ENCODE results near the gene NDUFS8. TPM values are rescaled to one million over a fixed set of nuclear protein-coding genes. Genes with fewer than 3 reads are reported as not detected.

NDUFS8 gene
- total RNA-seq, 1 experiment from 2014 or later, result 221 TPM

DNA sequence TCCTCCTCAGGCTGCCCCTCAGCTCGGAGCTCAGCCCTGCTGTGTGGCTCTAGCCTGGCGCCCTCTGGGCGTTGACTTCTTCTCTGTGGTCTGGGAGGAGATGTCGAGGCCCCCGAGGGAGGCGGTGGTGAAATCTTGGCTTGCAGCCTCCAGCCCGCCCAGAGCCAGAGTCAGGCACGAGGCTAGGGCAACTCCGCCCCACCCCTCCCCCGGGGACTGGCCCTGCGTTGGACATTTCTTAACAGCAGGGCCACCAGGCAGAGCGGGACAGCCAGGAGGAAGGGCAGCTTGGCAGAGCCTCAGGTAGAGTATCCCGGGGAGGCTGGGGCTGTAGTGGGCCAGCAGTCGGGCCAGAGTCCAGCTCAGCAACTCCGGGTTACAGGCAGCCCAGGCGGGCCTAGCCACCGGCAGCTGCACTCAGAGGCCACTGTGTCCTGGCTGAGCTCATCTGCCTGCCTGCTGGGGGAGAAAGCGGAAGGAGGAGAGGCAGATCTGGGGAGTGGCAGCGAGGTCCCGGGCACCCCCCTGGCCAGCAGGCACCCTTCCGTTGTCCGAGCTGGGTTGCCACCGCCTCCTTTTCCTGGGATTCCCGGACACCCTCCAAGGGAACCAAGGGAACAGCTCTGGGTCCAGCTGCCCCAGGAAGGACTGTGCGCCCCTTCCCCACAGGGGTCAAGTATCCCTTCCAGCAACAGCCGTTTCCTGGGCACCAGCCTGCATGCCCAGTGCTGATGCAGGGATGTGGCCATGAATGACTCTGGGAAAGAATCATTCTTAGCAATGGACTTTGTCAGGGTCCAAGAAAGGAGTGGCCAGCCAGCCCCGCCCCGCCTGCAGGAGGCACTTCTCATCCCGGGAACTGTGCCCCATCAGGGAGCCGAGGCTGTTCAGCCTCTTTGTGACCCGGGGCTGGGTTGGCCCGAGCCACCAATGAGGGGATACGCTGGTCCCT is 20.1 kb upstream of the NDUFS8 start, which contains the start of gene ALDH3B1:
TSS of gene ALDH3B1 (plus strand) at position 238 of the 952 bp plus-strand sequence. CDS start 4,971 bp downstream, outside the sequence.
- H3K9me3 Mint-ChIP-seq, result no peaks in the 10 kb centered on the region
- no peak within 1 kb of the TSS for H3K4me3 Mint-ChIP-seq
- no peaks in the 10 kb centered on the region for H3K36me3 Mint-ChIP-seq
- peaks cover 19% of the 10 kb centered on the region for H3K4me1 Mint-ChIP-seq
- ATAC-seq (peak; percentile 66), DNase-seq (ENCODE audit: low spot score) (peak; percentile 53)
- ChIA-PET CTCF (interaction anchor here (0.7 to 2.7 kb wide), 12 partner anchors 9 to 199 kb away, joined by 3 to 12 read pairs (median 4); partner anchors contain the start of gene TCIRG1), POLR2A (interaction anchor here (0.6 to 1.2 kb wide), 2 partner anchors 14 to 694 kb away, joined by 5 to 6 read pairs; no protein-coding TSS in a partner anchor)
- H3K27ac Mint-ChIP-seq, result peak within 1 kb of the TSS; percentile 60; the same call in 1 of the 2 replicates
- no peaks in the 10 kb centered on the region for H3K27me3 Mint-ChIP-seq (ENCODE audit: low read depth)
- no peak for TF ChIP-seq MYBL2 (CRISPR knock-in tag; IDR thresholded peaks at IDR 0.05)
- TF ChIP-seq, protein P1, sequence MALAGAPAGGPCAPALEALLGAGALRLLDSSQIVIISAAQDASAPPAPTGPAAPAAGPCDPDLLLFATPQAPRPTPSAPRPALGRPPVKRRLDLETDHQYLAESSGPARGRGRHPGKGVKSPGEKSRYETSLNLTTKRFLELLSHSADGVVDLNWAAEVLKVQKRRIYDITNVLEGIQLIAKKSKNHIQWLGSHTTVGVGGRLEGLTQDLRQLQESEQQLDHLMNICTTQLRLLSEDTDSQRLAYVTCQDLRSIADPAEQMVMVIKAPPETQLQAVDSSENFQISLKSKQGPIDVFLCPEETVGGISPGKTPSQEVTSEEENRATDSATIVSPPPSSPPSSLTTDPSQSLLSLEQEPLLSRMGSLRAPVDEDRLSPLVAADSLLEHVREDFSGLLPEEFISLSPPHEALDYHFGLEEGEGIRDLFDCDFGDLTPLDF (CRISPR knock-in tag; IDR thresholded peaks at IDR 0.05), result no peak
- no peak for TF ChIP-seq CREB1 (CRISPR knock-in tag; IDR thresholded peaks at IDR 0.05)
- TF ChIP-seq, protein P2, sequence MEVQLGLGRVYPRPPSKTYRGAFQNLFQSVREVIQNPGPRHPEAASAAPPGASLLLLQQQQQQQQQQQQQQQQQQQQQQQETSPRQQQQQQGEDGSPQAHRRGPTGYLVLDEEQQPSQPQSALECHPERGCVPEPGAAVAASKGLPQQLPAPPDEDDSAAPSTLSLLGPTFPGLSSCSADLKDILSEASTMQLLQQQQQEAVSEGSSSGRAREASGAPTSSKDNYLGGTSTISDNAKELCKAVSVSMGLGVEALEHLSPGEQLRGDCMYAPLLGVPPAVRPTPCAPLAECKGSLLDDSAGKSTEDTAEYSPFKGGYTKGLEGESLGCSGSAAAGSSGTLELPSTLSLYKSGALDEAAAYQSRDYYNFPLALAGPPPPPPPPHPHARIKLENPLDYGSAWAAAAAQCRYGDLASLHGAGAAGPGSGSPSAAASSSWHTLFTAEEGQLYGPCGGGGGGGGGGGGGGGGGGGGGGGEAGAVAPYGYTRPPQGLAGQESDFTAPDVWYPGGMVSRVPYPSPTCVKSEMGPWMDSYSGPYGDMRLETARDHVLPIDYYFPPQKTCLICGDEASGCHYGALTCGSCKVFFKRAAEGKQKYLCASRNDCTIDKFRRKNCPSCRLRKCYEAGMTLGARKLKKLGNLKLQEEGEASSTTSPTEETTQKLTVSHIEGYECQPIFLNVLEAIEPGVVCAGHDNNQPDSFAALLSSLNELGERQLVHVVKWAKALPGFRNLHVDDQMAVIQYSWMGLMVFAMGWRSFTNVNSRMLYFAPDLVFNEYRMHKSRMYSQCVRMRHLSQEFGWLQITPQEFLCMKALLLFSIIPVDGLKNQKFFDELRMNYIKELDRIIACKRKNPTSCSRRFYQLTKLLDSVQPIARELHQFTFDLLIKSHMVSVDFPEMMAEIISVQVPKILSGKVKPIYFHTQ (CRISPR knock-in tag; IDR thresholded peaks at IDR 0.05), result no peak
- TF ChIP-seq, protein P3, sequence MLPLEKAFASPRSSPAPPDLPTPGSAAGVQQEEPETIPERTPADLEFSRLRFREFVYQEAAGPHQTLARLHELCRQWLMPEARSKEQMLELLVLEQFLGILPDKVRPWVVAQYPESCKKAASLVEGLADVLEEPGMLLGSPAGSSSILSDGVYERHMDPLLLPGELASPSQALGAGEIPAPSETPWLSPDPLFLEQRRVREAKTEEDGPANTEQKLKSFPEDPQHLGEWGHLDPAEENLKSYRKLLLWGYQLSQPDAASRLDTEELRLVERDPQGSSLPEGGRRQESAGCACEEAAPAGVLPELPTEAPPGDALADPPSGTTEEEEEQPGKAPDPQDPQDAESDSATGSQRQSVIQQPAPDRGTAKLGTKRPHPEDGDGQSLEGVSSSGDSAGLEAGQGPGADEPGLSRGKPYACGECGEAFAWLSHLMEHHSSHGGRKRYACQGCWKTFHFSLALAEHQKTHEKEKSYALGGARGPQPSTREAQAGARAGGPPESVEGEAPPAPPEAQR (CRISPR knock-in tag; IDR thresholded peaks at IDR 0.05), result no peak
- no peak for TF ChIP-seq RELA (CRISPR knock-in tag; IDR thresholded peaks at IDR 0.05; ENCODE audit: borderline replicate concordance)
- TF ChIP-seq NR1H2 (CRISPR knock-in tag; IDR thresholded peaks at IDR 0.05), result no peak
- no peak for TF ChIP-seq NFYB (CRISPR knock-in tag; conservative IDR thresholded peaks at IDR 0.05; ENCODE audit: low read depth)
- TF ChIP-seq, protein P4, sequence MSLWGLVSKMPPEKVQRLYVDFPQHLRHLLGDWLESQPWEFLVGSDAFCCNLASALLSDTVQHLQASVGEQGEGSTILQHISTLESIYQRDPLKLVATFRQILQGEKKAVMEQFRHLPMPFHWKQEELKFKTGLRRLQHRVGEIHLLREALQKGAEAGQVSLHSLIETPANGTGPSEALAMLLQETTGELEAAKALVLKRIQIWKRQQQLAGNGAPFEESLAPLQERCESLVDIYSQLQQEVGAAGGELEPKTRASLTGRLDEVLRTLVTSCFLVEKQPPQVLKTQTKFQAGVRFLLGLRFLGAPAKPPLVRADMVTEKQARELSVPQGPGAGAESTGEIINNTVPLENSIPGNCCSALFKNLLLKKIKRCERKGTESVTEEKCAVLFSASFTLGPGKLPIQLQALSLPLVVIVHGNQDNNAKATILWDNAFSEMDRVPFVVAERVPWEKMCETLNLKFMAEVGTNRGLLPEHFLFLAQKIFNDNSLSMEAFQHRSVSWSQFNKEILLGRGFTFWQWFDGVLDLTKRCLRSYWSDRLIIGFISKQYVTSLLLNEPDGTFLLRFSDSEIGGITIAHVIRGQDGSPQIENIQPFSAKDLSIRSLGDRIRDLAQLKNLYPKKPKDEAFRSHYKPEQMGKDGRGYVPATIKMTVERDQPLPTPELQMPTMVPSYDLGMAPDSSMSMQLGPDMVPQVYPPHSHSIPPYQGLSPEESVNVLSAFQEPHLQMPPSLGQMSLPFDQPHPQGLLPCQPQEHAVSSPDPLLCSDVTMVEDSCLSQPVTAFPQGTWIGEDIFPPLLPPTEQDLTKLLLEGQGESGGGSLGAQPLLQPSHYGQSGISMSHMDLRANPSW (CRISPR knock-in tag; conservative IDR thresholded peaks at IDR 0.05; ENCODE audit: low read depth), result no peak
- TF ChIP-seq FOXK1 (CRISPR knock-in tag; IDR thresholded peaks at IDR 0.05), result no peak
- TF ChIP-seq CBFB (CRISPR knock-in tag; IDR thresholded peaks at IDR 0.05; ENCODE audit: low read depth), result no peak
- TF ChIP-seq, protein P5, sequence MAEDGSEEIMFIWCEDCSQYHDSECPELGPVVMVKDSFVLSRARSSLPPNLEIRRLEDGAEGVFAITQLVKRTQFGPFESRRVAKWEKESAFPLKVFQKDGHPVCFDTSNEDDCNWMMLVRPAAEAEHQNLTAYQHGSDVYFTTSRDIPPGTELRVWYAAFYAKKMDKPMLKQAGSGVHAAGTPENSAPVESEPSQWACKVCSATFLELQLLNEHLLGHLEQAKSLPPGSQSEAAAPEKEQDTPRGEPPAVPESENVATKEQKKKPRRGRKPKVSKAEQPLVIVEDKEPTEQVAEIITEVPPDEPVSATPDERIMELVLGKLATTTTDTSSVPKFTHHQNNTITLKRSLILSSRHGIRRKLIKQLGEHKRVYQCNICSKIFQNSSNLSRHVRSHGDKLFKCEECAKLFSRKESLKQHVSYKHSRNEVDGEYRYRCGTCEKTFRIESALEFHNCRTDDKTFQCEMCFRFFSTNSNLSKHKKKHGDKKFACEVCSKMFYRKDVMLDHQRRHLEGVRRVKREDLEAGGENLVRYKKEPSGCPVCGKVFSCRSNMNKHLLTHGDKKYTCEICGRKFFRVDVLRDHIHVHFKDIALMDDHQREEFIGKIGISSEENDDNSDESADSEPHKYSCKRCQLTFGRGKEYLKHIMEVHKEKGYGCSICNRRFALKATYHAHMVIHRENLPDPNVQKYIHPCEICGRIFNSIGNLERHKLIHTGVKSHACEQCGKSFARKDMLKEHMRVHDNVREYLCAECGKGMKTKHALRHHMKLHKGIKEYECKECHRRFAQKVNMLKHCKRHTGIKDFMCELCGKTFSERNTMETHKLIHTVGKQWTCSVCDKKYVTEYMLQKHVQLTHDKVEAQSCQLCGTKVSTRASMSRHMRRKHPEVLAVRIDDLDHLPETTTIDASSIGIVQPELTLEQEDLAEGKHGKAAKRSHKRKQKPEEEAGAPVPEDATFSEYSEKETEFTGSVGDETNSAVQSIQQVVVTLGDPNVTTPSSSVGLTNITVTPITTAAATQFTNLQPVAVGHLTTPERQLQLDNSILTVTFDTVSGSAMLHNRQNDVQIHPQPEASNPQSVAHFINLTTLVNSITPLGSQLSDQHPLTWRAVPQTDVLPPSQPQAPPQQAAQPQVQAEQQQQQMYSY (CRISPR knock-in tag; IDR thresholded peaks at IDR 0.05), result no peak
- TF ChIP-seq, protein P6, sequence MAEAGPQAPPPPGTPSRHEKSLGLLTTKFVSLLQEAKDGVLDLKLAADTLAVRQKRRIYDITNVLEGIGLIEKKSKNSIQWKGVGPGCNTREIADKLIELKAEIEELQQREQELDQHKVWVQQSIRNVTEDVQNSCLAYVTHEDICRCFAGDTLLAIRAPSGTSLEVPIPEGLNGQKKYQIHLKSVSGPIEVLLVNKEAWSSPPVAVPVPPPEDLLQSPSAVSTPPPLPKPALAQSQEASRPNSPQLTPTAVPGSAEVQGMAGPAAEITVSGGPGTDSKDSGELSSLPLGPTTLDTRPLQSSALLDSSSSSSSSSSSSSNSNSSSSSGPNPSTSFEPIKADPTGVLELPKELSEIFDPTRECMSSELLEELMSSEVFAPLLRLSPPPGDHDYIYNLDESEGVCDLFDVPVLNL (CRISPR knock-in tag; IDR thresholded peaks at IDR 0.05; ENCODE audit: borderline replicate concordance, low read depth), result no peak
- TF ChIP-seq, protein P7, sequence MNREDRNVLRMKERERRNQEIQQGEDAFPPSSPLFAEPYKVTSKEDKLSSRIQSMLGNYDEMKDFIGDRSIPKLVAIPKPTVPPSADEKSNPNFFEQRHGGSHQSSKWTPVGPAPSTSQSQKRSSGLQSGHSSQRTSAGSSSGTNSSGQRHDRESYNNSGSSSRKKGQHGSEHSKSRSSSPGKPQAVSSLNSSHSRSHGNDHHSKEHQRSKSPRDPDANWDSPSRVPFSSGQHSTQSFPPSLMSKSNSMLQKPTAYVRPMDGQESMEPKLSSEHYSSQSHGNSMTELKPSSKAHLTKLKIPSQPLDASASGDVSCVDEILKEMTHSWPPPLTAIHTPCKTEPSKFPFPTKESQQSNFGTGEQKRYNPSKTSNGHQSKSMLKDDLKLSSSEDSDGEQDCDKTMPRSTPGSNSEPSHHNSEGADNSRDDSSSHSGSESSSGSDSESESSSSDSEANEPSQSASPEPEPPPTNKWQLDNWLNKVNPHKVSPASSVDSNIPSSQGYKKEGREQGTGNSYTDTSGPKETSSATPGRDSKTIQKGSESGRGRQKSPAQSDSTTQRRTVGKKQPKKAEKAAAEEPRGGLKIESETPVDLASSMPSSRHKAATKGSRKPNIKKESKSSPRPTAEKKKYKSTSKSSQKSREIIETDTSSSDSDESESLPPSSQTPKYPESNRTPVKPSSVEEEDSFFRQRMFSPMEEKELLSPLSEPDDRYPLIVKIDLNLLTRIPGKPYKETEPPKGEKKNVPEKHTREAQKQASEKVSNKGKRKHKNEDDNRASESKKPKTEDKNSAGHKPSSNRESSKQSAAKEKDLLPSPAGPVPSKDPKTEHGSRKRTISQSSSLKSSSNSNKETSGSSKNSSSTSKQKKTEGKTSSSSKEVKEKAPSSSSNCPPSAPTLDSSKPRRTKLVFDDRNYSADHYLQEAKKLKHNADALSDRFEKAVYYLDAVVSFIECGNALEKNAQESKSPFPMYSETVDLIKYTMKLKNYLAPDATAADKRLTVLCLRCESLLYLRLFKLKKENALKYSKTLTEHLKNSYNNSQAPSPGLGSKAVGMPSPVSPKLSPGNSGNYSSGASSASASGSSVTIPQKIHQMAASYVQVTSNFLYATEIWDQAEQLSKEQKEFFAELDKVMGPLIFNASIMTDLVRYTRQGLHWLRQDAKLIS (CRISPR knock-in tag; IDR thresholded peaks at IDR 0.05; ENCODE audit: borderline replicate concordance), result no peak
- no peak for TF ChIP-seq NR3C1 (CRISPR knock-in tag; conservative IDR thresholded peaks at IDR 0.05; ENCODE audit: low read depth)
- TF ChIP-seq, protein P8, sequence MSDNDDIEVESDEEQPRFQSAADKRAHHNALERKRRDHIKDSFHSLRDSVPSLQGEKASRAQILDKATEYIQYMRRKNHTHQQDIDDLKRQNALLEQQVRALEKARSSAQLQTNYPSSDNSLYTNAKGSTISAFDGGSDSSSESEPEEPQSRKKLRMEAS (CRISPR knock-in tag; IDR thresholded peaks at IDR 0.05), result peak; percentile 47; the same call in 1 of the 2 replicates

Data from WTC11 (cell line).